ENCODE measurements around the gene DMRT1. TPM values are rescaled to one million over a fixed set of nuclear protein-coding genes. Genes with fewer than 3 reads are reported as not detected.

The DMRT1 gene
- total and polyA plus RNA-seq, 8 donors, result not detected

DNA sequence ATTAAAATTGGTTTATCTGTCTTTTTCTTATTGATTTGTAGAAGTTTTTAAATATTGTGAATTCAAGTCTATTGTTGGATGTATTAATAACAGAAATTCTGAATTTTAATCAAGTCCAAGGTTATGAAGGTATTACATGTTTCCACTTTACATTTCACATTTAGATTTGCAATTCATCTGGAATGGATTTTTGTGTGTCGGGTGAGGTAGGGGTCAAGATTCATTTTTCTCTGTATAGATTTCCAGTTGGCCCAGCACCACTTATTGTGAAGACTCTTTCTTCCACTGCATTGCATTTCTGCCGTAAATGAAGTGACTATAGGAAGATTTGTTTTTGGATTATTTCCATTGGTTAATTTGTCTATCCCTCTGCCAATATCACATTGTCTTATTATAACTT, 173.1 kb downstream of the DMRT1 start:
- 79 to 93% methylated on average over 2 of the region's 2 CpGs for WGBS, 2 donors
- DNase-seq, result no peak
- intact Hi-C loops (cut with DNase I), result no loop called here

DNA sequence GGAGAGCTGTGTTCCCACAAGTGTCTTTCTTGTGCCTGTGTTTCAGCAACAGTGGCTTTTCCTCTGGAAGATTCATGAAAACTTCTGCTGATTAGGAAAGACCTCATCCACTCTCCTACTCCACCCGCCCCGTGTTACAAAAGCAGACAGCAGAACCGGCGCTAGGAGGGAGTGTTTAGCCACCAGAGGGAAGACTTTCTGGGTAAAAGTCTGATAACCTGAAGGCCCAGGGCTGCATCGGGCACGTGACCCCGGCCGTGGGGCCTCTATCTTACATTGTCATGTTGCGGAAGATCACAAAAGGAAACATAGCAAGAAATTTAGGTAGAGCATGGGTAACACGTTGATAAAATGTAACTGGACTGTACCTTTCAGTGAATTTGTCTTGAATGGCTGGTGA, 176.6 kb downstream of the DMRT1 start:
- intact Hi-C loops (cut with DNase I), result no loop called here
- TF ChIP-seq CTCF (IDR thresholded peaks at IDR 0.05), result peak in 2 of 4 donors; percentile 12 to 16
- H3K9me3 ChIP-seq, result no peaks in the 10 kb centered on the region
- H3K27ac ChIP-seq, result no peak overlapping the region
- ATAC-seq (peak in 3 of 4 donors; percentile 59 to 69 (median 66)), DNase-seq (peak in 1 of 6 donors; percentile 15), FAIRE-seq (no peak)
- 12% methylated on average over 10 of the region's 10 CpGs for WGBS, 2 donors
- no peak overlapping the region for H3K4me3 ChIP-seq
- peaks cover 0 to 6% (median 0%) of the 10 kb centered on the region in 4 donors for H3K27me3 ChIP-seq
- no peaks in the 10 kb centered on the region for H3K36me3 ChIP-seq
- H3K4me1 ChIP-seq, result no peaks in the 10 kb centered on the region

More for the DNA sequence above, 173.1 kb downstream of the DMRT1 start:
- no peaks in the 10 kb centered on the region for H3K9me3 ChIP-seq
- H3K4me3 ChIP-seq, result no peak overlapping the region
- H3K27me3 ChIP-seq, result peaks cover 0 to 4% (median 0%) of the 10 kb centered on the region in 4 donors
- ATAC-seq, result no peak
- H3K27ac ChIP-seq, result no peak overlapping the region
- TF ChIP-seq CTCF (IDR thresholded peaks at IDR 0.05), result no peak
- H3K4me1 ChIP-seq, result no peaks in the 10 kb centered on the region
- FAIRE-seq, result no peak
- no peaks in the 10 kb centered on the region for H3K36me3 ChIP-seq

Other genes starting within 250 kb of the DMRT1 start
- not detected for gene DMRT3, start 135.0 kb downstream of the DMRT1 start, total RNA-seq
- gene DMRT3, start 135.0 kb downstream of the DMRT1 start, polyA plus RNA-seq, result not detected
- under 1 TPM in 1 of 6 donors, not detected in 5; 0.14 TPM for gene DMRT2, start 208.7 kb downstream of the DMRT1 start, total RNA-seq
- under 1 TPM in 1 of 2 donors, not detected in 1; 0.07 TPM for gene DMRT2, start 208.7 kb downstream of the DMRT1 start, polyA plus RNA-seq